K562 (cell line): ENCODE measurements around the gene PYROXD2. TPM values are rescaled to one million over a fixed set of nuclear protein-coding genes. Genes with fewer than 3 reads are reported as not detected.

Source experiments
- FOXP4 ChIP-seq: sonication (generic); formaldehyde crosslinking; IDR thresholded peaks from 2 replicates; pipeline ENCODE4 v1.8.0; 2022; ENCODE audit warnings: mild to moderate bottlenecking, missing genetic modification reagents, borderline replicate concordance
- GATAD2A ChIP-seq: fragments of 450-650 bp; IDR thresholded peaks from 2 replicates; pipeline ENCODE4 v1.6.1; 2017
- GTF2A2 ChIP-seq: IDR thresholded peaks from 2 replicates; pipeline ENCODE4 v1.6.1; 2016; ENCODE audit warnings: mild to moderate bottlenecking, missing genetic modification characterization, missing compliant biosample characterization
- HNRNPL ChIP-seq: fragments of 200-400 bp; formaldehyde crosslinking; IDR thresholded peaks from 2 replicates; pipeline ENCODE4 v1.6.1; 2017; ENCODE audit warnings: low read depth, mild to moderate bottlenecking, low read length
- KLF1 ChIP-seq: fragments of 450-650 bp; IDR thresholded peaks from 2 replicates; pipeline ENCODE4 v1.6.1; 2016; ENCODE audit warnings: missing genetic modification characterization, missing compliant biosample characterization
- MEF2D ChIP-seq: conservative IDR thresholded peaks from 2 replicates; pipeline ENCODE4 v1.6.1; 2016; ENCODE audit warnings: low read depth, missing genetic modification characterization, missing compliant biosample characterization
- PCBP1 ChIP-seq: fragments of 200-400 bp; formaldehyde crosslinking; IDR thresholded peaks from 2 replicates; pipeline ENCODE4 v1.6.1; 2018; ENCODE audit warnings: mild to moderate bottlenecking, low read depth, low read length; ENCODE audit not compliant: poor library complexity, severe bottlenecking
- POLR2AphosphoS2 ChIP-seq: IDR thresholded peaks from 2 replicates; pipeline ENCODE4 v1.6.1; 2012; ENCODE audit warnings: low read length, improper control_type of control experiment
- RBM14 ChIP-seq: fragments of 200-400 bp; formaldehyde crosslinking; IDR thresholded peaks from 2 replicates; pipeline ENCODE4 v1.6.1; 2018; ENCODE audit warnings: low read depth, mild to moderate bottlenecking, low read length, moderate library complexity, borderline replicate concordance; ENCODE audit not compliant: insufficient read depth
- RNF2 ChIP-seq: sonication (generic); IDR thresholded peaks from 2 replicates; pipeline ENCODE4 v1.6.1; 2016
- STAT5B ChIP-seq: fragments of 250-450 bp; sonication (Bioruptor Pico); IDR thresholded peaks from 2 replicates; pipeline ENCODE4 v1.8.0; 2021; ENCODE audit warnings: mild to moderate bottlenecking, inconsistent platforms
- YY1 ChIP-seq, 3 experiments: IDR thresholded peaks; 2 replicates each; pipeline ENCODE4 v1.6.1; 2011; ENCODE audit warnings: low read length in 2 of 3, mild to moderate bottlenecking in 2 of 3, moderate library complexity in 2 of 3, borderline replicate concordance in 1 of 3, control low read depth in 1 of 3, low read depth in 1 of 3; ENCODE audit not compliant: insufficient read depth in 3 of 3, insufficient replicate concordance in 2 of 3, control insufficient read depth in 1 of 3, insufficient read length in 1 of 3; ENCODE audit errors: extremely low read depth in 1 of 3
- ZBTB12 ChIP-seq: fragments of 250-450 bp; sonication (Bioruptor Pico); IDR thresholded peaks from 2 replicates; pipeline ENCODE4 v1.4.0; 2020
- ZBTB5 ChIP-seq: fragments of 450-650 bp; IDR thresholded peaks from 2 replicates; pipeline ENCODE4 v1.6.1; 2017; ENCODE audit warnings: antibody characterized with exemption
- ZNF785 ChIP-seq: fragments of 250-450 bp; sonication (Bioruptor Pico); IDR thresholded peaks from 2 replicates; pipeline ENCODE4 v1.4.0; 2020; ENCODE audit warnings: mild to moderate bottlenecking
- polyA plus RNA-seq, 8 experiments: library from polyadenylated mRNA; depleted of rRNA in 4 of 8; stranded (reverse) in 5 of 8; unstranded in 3 of 8; fragments of >200 nt; fragmentation: Nextera tagmentation in 2 of 8; fragmentation: Illumina TruSeq in 1 of 8; extraction: Ambion mirVana in 2 of 8; extraction: Trizol in 1 of 8; gene quantifications; 2 replicates each; pipeline versions ENCODE4 v1.2.1 to v1.2.3, GENCODE V29; 2011 to 2014; ENCODE audit warnings: inconsistent platforms in 1 of 8, missing spikeins in 1 of 8
- total RNA-seq, 7 experiments: library from RNA; depleted of rRNA in 6 of 7; stranded (reverse); fragments of >200 nt in 6 of 7; fragmentation: Illumina TruSeq in 2 of 7; extraction: Trizol in 2 of 7; gene quantifications; 2 replicates each; pipeline versions ENCODE4 v1.2.1 to v1.2.3, GENCODE V29; 2011 to 2021; ENCODE audit warnings: low replicate concordance in 1 of 7
- TF ChIP-seq, protein P1 (sequence below), 3 experiments: fragments of 200-800 bp in 1 of 3; fragments of 250-450 bp in 1 of 3; fragments of 450-650 bp in 1 of 3; sonication (Bioruptor Pico) in 1 of 3; sonication (Bioruptor generic) in 1 of 3; formaldehyde crosslinking in 1 of 3; IDR thresholded peaks; 2 replicates each; pipeline versions ENCODE4 v1.6.1 to v1.8.0; 2016 to 2022; ENCODE audit warnings: mild to moderate bottlenecking in 2 of 3, missing genetic modification characterization in 2 of 3, missing compliant biosample characterization in 1 of 3, moderate library complexity in 1 of 3

Gene PYROXD2
- total and polyA plus RNA-seq, 9 of the 15 experiments (the other 6 are each of a cell fraction or from before 2014, with no cell fraction given), result 0.14 to 1.4 (median 0.58) TPM

DNA sequence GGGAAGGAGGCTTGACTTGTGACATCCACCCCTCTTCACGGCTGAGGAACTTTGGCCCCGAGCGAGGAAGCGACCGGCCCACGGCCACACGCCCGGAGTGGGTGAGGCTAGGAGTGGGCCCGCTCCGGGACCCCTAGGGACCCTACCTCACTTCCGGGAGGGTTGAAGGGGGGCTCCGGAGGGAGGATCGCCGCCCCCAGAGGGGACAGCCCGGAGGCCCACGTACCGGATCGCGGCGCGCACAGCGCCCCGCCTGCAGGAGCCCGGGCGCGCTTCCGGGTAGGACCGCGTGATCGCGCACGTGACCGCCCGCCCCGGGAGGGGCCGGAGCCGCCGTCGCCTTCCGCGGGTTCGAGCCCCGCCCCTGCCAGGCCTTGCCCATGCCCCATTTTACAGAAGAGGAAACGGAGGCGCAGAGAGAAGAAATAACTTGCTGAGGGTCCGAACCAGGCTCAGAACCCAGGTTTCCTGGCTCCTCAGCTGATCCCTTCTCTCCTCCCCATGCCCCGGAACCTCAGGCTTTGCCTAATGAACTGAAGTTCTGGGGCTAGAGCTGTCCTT, 31.8 kb upstream of the PYROXD2 start, which contains the start of gene HPS1 (continued):
- TF ChIP-seq YY1 (IDR thresholded peaks at IDR 0.05; ENCODE audit: borderline replicate concordance in 1 of 3, control insufficient read depth in 1 of 3, extremely low read depth in 1 of 3, insufficient read depth in 3 of 3, insufficient read length in 1 of 3, insufficient replicate concordance in 2 of 3, low read depth in 1 of 3, low read length in 2 of 3) (peak in 1 of 3 experiments; percentile 39), ZBTB5 (no peak), MEF2D (tag) (no peak), ZBTB12 (no peak), POLR2AphosphoS2 (no peak), GATAD2A (no peak), RBM14 (no peak), GTF2A2 (tag) (no peak), HNRNPL (no peak), STAT5B (no peak), RNF2 (no peak), KLF1 (no peak), FOXP4 (CRISPR knock-in tag) (no peak), ZNF785 (CRISPR knock-in tag) (no peak), PCBP1 (peak; percentile 80)
- TF ChIP-seq, protein P1, sequence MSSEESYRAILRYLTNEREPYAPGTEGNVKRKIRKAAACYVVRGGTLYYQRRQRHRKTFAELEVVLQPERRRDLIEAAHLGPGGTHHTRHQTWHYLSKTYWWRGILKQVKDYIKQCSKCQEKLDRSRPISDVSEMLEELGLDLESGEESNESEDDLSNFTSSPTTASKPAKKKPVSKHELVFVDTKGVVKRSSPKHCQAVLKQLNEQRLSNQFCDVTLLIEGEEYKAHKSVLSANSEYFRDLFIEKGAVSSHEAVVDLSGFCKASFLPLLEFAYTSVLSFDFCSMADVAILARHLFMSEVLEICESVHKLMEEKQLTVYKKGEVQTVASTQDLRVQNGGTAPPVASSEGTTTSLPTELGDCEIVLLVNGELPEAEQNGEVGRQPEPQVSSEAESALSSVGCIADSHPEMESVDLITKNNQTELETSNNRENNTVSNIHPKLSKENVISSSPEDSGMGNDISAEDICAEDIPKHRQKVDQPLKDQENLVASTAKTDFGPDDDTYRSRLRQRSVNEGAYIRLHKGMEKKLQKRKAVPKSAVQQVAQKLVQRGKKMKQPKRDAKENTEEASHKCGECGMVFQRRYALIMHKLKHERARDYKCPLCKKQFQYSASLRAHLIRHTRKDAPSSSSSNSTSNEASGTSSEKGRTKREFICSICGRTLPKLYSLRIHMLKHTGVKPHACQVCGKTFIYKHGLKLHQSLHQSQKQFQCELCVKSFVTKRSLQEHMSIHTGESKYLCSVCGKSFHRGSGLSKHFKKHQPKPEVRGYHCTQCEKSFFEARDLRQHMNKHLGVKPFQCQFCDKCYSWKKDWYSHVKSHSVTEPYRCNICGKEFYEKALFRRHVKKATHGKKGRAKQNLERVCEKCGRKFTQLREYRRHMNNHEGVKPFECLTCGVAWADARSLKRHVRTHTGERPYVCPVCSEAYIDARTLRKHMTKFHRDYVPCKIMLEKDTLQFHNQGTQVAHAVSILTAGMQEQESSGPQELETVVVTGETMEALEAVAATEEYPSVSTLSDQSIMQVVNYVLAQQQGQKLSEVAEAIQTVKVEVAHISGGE (CRISPR knock-in tag; IDR thresholded peaks at IDR 0.05), result no peak
